ENCODE data around the gene OR52A1. TPM values are rescaled to one million over a fixed set of nuclear protein-coding genes. Genes with fewer than 3 reads are reported as not detected.
"Not testable (repeated sequence)": the region's sequence is repeated elsewhere in the genome, so short reads cannot be mapped to it uniquely, and the experiment has no call there.

Gene OR52A1
- total RNA-seq, 1 donor from 2014 or later = not detected

GRCh38 chr11:5196067-5196466 is 41.5 kb upstream of the OR52A1 start:
- no peak for DNase-seq (ENCODE audit: low read depth)
- no peak for TF ChIP-seq CTCF (IDR thresholded peaks at IDR 0.05; ENCODE audit: insufficient read depth, low read length, poor library complexity, severe bottlenecking)
- H3K27me3 ChIP-seq (ENCODE audit: control insufficient read depth, insufficient read depth, low read length) = no peaks in the 10 kb centered on the region
- no peak overlapping the region for H3K4me3 ChIP-seq (ENCODE audit: low read depth, low read length)
- H3K36me3 ChIP-seq (ENCODE audit: control insufficient read depth, insufficient read depth, low read length) = no peaks in the 10 kb centered on the region

DNA sequence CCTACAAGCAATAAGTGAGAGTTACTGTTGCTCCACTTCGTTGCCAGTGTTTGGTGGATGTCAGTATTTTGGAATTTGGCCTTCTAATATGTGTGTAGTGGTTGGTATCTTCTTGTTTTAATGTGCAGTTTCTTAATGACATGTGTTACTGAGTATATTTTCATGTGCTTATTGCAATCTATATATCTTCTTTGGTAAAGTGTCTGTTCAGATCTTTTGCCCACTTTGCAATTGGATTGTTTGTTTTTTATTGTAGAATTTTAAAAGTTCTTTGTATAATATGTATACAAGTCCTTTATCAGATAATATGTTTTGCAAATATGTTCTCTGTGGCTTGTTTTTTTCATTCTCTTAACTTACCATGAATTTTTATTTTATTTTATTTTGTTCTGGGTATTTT is 38.2 kb upstream of the OR52A1 start:
- DNase-seq (ENCODE audit: low read depth) = no peak
- Histone ChIP-seq H3K36me3 (ENCODE audit: control insufficient read depth, insufficient read depth, low read length) (no peaks in the 10 kb centered on the region), H3K27me3 (ENCODE audit: control insufficient read depth, insufficient read depth, low read length) (no peaks in the 10 kb centered on the region), H3K4me3 (ENCODE audit: low read depth, low read length) (no peak overlapping the region)
- TF ChIP-seq CTCF (IDR thresholded peaks at IDR 0.05; ENCODE audit: insufficient read depth, low read length, poor library complexity, severe bottlenecking) = no peak

- Histone ChIP-seq H3K27me3 (ENCODE audit: control insufficient read depth, insufficient read depth, low read length) (no peaks in the 10 kb centered on the region), H3K36me3 (ENCODE audit: control insufficient read depth, insufficient read depth, low read length) (no peaks in the 10 kb centered on the region), H3K4me3 (ENCODE audit: low read depth, low read length) (no peak overlapping the region)
- no peak for TF ChIP-seq CTCF (IDR thresholded peaks at IDR 0.05; ENCODE audit: insufficient read depth, low read length, poor library complexity, severe bottlenecking)
- no peak for DNase-seq (ENCODE audit: low read depth)
Measured at GRCh38 chr11:5188201-5188600, 33.6 kb upstream of the OR52A1 start.

DNA sequence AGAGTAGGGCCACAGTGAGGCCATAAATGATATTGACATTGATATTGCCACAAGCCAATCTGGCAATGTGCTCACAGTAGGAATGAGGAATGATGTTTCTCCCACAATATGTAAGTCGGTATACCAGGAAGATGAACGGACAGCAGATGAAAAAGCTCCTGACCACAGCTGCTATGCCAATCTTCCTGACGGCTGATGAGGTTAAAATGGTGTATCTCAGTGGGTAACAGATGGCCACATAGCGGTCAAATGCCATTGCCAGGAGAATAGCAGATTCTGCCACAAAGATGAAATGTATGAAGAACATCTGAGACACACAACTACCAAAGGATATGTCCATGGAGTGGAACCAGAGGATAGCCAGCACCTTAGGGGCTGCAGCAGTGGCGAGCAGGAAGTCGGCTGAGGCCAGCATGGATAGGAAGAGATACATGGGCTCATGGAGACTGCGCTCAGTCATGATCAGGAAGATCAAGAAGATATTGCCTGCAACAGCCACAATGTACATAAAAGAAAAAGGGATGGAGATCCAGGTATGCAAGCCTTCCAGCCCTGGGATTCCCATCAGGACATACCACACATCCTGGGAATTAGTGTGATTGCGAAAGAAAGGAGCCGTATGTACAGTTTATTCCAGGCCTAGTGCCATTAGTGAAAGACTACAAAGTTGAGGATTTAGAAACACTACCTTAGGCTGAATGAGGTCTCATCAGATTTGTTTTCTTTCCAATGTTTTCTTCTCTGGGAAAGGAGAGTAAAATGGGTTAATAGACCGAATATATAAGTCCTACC is 23.7 kb upstream of the OR52A1 start:
- no peaks in the 10 kb centered on the region for H3K27me3 ChIP-seq (ENCODE audit: control insufficient read depth, insufficient read depth, low read length)
- TF ChIP-seq CTCF (IDR thresholded peaks at IDR 0.05; ENCODE audit: insufficient read depth, low read length, poor library complexity, severe bottlenecking) = no peak
- no peak overlapping the region for H3K4me3 ChIP-seq (ENCODE audit: low read depth, low read length)
- no peak for DNase-seq (ENCODE audit: low read depth)
- H3K36me3 ChIP-seq (ENCODE audit: control insufficient read depth, insufficient read depth, low read length) = no peaks in the 10 kb centered on the region

GRCh38 chr11:5174934-5175333 is 20.4 kb upstream of the OR52A1 start:
- H3K27me3 ChIP-seq (ENCODE audit: control insufficient read depth, insufficient read depth, low read length) = no peaks in the 10 kb centered on the region
- TF ChIP-seq CTCF (IDR thresholded peaks at IDR 0.05; ENCODE audit: insufficient read depth, low read length, poor library complexity, severe bottlenecking) = no peak
- no peaks in the 10 kb centered on the region for H3K36me3 ChIP-seq (ENCODE audit: control insufficient read depth, insufficient read depth, low read length)
- no peak for DNase-seq (ENCODE audit: low read depth)
- no peak overlapping the region for H3K4me3 ChIP-seq (ENCODE audit: low read depth, low read length)

GRCh38 chr11:5171856-5172255 is 17.3 kb upstream of the OR52A1 start:
- Histone ChIP-seq H3K36me3 (ENCODE audit: control insufficient read depth, insufficient read depth, low read length) (no peaks in the 10 kb centered on the region), H3K4me3 (ENCODE audit: low read depth, low read length) (no peak overlapping the region), H3K27me3 (ENCODE audit: control insufficient read depth, insufficient read depth, low read length) (no peaks in the 10 kb centered on the region)
- no peak for DNase-seq (ENCODE audit: low read depth)
- no peak for TF ChIP-seq CTCF (IDR thresholded peaks at IDR 0.05; ENCODE audit: insufficient read depth, low read length, poor library complexity, severe bottlenecking)

- not testable (repeated sequence) for DNase-seq (ENCODE audit: low read depth); H3K36me3 ChIP-seq (ENCODE audit: control insufficient read depth, insufficient read depth, low read length); H3K4me3 ChIP-seq (ENCODE audit: low read depth, low read length); H3K27me3 ChIP-seq (ENCODE audit: control insufficient read depth, insufficient read depth, low read length)
Measured at GRCh38 chr11:5165898-5166297, 11.3 kb upstream of the OR52A1 start.

GRCh38 chr11:5164807-5165206 is 10.2 kb upstream of the OR52A1 start:
- DNase-seq (ENCODE audit: low read depth); H3K27me3 ChIP-seq (ENCODE audit: control insufficient read depth, insufficient read depth, low read length); H3K4me3 ChIP-seq (ENCODE audit: low read depth, low read length); H3K36me3 ChIP-seq (ENCODE audit: control insufficient read depth, insufficient read depth, low read length): not testable (repeated sequence)
